K562 (cell line): ENCODE results near the gene ZMYND8. TPM values are rescaled to one million over a fixed set of nuclear protein-coding genes. Genes with fewer than 3 reads are reported as not detected.
A peak's percentile ranks its signal among the peaks of the same experiment; 100 is the strongest.

Experiments
- BRD4 ChIP-seq: fragments of 200-600 bp; sonication (generic); IDR thresholded peaks from 2 replicates; pipeline ENCODE4 v1.6.1; 2017; ENCODE audit warnings: inconsistent platforms
- CUX1 ChIP-seq: fragments of 200-800 bp; sonication (Bioruptor generic); IDR thresholded peaks from 2 replicates; pipeline ENCODE4 v1.6.1; 2016; ENCODE audit warnings: missing genetic modification characterization, missing compliant biosample characterization
- DMBX1 ChIP-seq: fragments of 250-450 bp; sonication (Bioruptor Pico); IDR thresholded peaks from 2 replicates; pipeline ENCODE4 v1.8.0; 2022; ENCODE audit warnings: inconsistent platforms, mild to moderate bottlenecking, moderate library complexity, borderline replicate concordance
- FOS ChIP-seq: IDR thresholded peaks from 3 replicates; pipeline ENCODE4 v1.6.1; 2011; ENCODE audit not compliant: insufficient read length; ENCODE audit errors: extremely low read depth
- HOMEZ ChIP-seq: fragments of 250-450 bp; sonication (Bioruptor Pico); IDR thresholded peaks from 2 replicates; pipeline ENCODE4 v1.4.0; 2020; ENCODE audit warnings: mild to moderate bottlenecking, moderate library complexity
- L3MBTL2 ChIP-seq: fragments of 450-650 bp; IDR thresholded peaks from 2 replicates; pipeline ENCODE4 v1.6.1; 2016; ENCODE audit warnings: mild to moderate bottlenecking, moderate library complexity
- MED1 ChIP-seq: sonication (generic); formaldehyde crosslinking; IDR thresholded peaks from 2 replicates; pipeline ENCODE4 v1.8.1; 2023; ENCODE audit warnings: missing genetic modification reagents, borderline replicate concordance
- MEIS2 ChIP-seq: fragments of 450-650 bp; IDR thresholded peaks from 2 replicates; pipeline ENCODE4 v1.6.1; 2014; ENCODE audit warnings: mild to moderate bottlenecking; ENCODE audit not compliant: partially characterized antibody
- NFYB ChIP-seq: IDR thresholded peaks from 2 replicates; pipeline ENCODE4 v1.6.1; 2011; ENCODE audit warnings: mild to moderate bottlenecking, moderate library complexity; ENCODE audit not compliant: insufficient read length; ENCODE audit errors: extremely low read depth
- POLR2H ChIP-seq: IDR thresholded peaks from 2 replicates; pipeline ENCODE4 v1.6.1; 2016; ENCODE audit warnings: missing genetic modification characterization, low read depth, mild to moderate bottlenecking, control low read depth, missing compliant biosample characterization, moderate library complexity
- PTTG1 ChIP-seq: fragments of 450-650 bp; IDR thresholded peaks from 2 replicates; pipeline ENCODE4 v1.6.1; 2016; ENCODE audit warnings: low read depth, mild to moderate bottlenecking, missing genetic modification characterization, missing compliant biosample characterization
- RFX1 ChIP-seq: fragments of 450-650 bp; IDR thresholded peaks from 2 replicates; pipeline ENCODE4 v1.6.1; 2016; ENCODE audit warnings: mild to moderate bottlenecking, moderate library complexity
- SRSF3 ChIP-seq: fragments of 200-400 bp; formaldehyde crosslinking; IDR thresholded peaks from 2 replicates; pipeline ENCODE4 v1.6.1; 2016; ENCODE audit warnings: mild to moderate bottlenecking, low read length, moderate library complexity; ENCODE audit not compliant: insufficient read depth
- ZNF197 ChIP-seq: fragments of 200-800 bp; sonication (Bioruptor generic); IDR thresholded peaks from 2 replicates; pipeline ENCODE4 v1.6.1; 2016; ENCODE audit warnings: low read depth, missing genetic modification characterization, missing compliant biosample characterization
- ZNF224 ChIP-seq: sonication (generic); formaldehyde crosslinking; IDR thresholded peaks from 2 replicates; pipeline ENCODE4 v1.8.0; 2022; ENCODE audit warnings: mild to moderate bottlenecking, missing genetic modification reagents
- ZNF583 ChIP-seq: fragments of 250-450 bp; sonication (Bioruptor Pico); IDR thresholded peaks from 2 replicates; pipeline ENCODE4 v1.4.0; 2020
- ZNF79 ChIP-seq: fragments of 250-450 bp; sonication (Bioruptor Pico); IDR thresholded peaks from 2 replicates; pipeline ENCODE4 v1.4.0; 2020; ENCODE audit warnings: low read depth, mild to moderate bottlenecking, moderate library complexity
- polyA plus RNA-seq, 8 experiments: library from polyadenylated mRNA; depleted of rRNA in 4 of 8; stranded (reverse) in 5 of 8; unstranded in 3 of 8; fragments of >200 nt; fragmentation: Nextera tagmentation in 2 of 8; fragmentation: Illumina TruSeq in 1 of 8; extraction: Ambion mirVana in 2 of 8; extraction: Trizol in 1 of 8; gene quantifications; 2 replicates each; pipeline versions ENCODE4 v1.2.1 to v1.2.3, GENCODE V29; 2011 to 2014; ENCODE audit warnings: inconsistent platforms in 1 of 8, missing spikeins in 1 of 8
- total RNA-seq, 7 experiments: library from RNA; depleted of rRNA in 6 of 7; stranded (reverse); fragments of >200 nt in 6 of 7; fragmentation: Illumina TruSeq in 2 of 7; extraction: Trizol in 2 of 7; gene quantifications; 2 replicates each; pipeline versions ENCODE4 v1.2.1 to v1.2.3, GENCODE V29; 2011 to 2021; ENCODE audit warnings: low replicate concordance in 1 of 7
- TF ChIP-seq, protein P1 (sequence below): fragments of 450-650 bp; formaldehyde crosslinking; IDR thresholded peaks from 2 replicates; pipeline ENCODE4 v1.4.0; 2020; ENCODE audit warnings: mild to moderate bottlenecking

Gene ZMYND8
- total and polyA plus RNA-seq, 9 of the 15 experiments (the other 6 are each of a cell fraction or from before 2014, with no cell fraction given): 31.8 to 148 (median 71.9) TPM

DNA sequence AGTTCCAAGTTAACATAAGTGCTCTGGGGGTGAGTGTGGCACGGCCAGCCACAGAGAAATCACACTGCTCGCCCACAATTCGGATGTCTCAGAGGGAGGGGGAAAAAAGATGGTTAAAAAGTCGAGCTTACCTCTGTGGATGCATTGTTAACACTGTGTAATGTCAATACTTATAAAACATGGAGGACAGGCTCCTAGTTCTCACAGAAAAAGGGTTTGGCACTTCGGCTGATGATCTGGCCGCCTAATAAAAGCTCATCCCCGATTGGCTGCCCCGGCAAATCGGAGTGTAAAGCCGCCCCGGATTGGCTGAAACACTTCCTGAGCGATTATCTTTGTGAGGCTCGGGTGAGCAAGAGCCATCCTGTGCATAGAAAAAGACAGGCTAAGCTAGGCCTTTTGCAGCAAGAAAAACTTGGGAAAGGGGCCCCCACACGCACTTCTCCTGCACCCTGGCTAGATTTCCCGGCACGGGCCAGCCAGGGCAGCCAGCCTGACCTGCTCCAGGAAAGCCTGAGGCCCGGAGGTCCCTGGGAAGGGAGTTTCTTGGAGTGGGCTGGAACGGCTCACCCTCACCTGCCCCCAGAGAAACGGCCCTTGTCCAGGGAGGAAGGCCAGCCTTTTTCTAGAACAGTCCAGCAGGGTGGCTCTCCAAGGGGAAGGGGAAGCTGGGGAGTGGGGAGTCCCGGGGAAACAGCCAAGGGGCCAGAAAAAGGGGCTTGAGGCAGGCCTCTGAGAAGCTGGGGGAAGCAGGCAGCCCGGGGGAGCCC lies at the start of gene ZMYND8 (continued):
- TF ChIP-seq PTTG1 (tag): peak; percentile 7; the same call in 1 of the 2 replicates
- peak; percentile 61 for TF ChIP-seq CUX1 (CRISPR knock-in tag)
- no peak for TF ChIP-seq MED1 (CRISPR knock-in tag)
- TF ChIP-seq RFX1: no peak
- TF ChIP-seq ZNF79: 0 out of 2 replicates have a peak, but pooled peaks have one; percentile 21
- TF ChIP-seq FOS: peak; percentile 92
- TF ChIP-seq POLR2H (tag): peak; percentile 79
- TF ChIP-seq BRD4: peak; percentile 84
- peak; percentile 85; the same call in 1 of the 2 replicates for TF ChIP-seq DMBX1
- TF ChIP-seq NFYB: peak; percentile 88
- 0 out of 2 replicates have a peak, but pooled peaks have one; percentile 6 for TF ChIP-seq HOMEZ (CRISPR knock-in tag)
- no peak for TF ChIP-seq ZNF224 (CRISPR knock-in tag)
- peak; percentile 54; the same call in 1 of the 2 replicates for TF ChIP-seq ZNF583 (CRISPR knock-in tag)
- TF ChIP-seq MEIS2: peak; percentile 47
- TF ChIP-seq, protein P1, sequence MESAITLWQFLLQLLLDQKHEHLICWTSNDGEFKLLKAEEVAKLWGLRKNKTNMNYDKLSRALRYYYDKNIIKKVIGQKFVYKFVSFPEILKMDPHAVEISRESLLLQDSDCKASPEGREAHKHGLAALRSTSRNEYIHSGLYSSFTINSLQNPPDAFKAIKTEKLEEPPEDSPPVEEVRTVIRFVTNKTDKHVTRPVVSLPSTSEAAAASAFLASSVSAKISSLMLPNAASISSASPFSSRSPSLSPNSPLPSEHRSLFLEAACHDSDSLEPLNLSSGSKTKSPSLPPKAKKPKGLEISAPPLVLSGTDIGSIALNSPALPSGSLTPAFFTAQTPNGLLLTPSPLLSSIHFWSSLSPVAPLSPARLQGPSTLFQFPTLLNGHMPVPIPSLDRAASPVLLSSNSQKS (CRISPR knock-in tag): 0 out of 2 replicates have a peak, but pooled peaks have one; percentile 6
- TF ChIP-seq SRSF3: 0 out of 2 replicates have a peak, but pooled peaks have one; percentile 88
- TF ChIP-seq L3MBTL2: 0 out of 2 replicates have a peak, but pooled peaks have one; percentile 47
- peak; percentile 47; the same call in 1 of the 2 replicates for TF ChIP-seq ZNF197 (CRISPR knock-in tag)
